Effector memory CD4-positive, alpha-beta T cell (primary cell): ENCODE measurements around the gene KMT2E.

Experiments
- DNase-seq, 3 donors: peaks; one replicate each; pipeline ENCODE4 v3.0.0-alpha.2; 2020
- H3K27ac ChIP-seq: 2 replicates; pipeline ENCODE4 v1.7.0; 2013; ENCODE audit warnings: mild to moderate bottlenecking, low read length, moderate library complexity; ENCODE audit not compliant: insufficient read depth, poor library complexity, severe bottlenecking
- H3K27me3 ChIP-seq: replicated peaks from 2 replicates; pipeline ENCODE4 v1.7.0; 2013; ENCODE audit warnings: mild to moderate bottlenecking, low read length; ENCODE audit not compliant: insufficient read depth, control insufficient read depth, poor library complexity, severe bottlenecking
- H3K36me3 ChIP-seq: 2 replicates; pipeline ENCODE4 v1.7.0; 2013; ENCODE audit warnings: mild to moderate bottlenecking, low read length, moderate library complexity; ENCODE audit not compliant: control insufficient read depth, insufficient read depth
- H3K4me1 ChIP-seq: 2 replicates; pipeline ENCODE4 v1.7.0; 2013; ENCODE audit warnings: low read length, mild to moderate bottlenecking; ENCODE audit not compliant: control insufficient read depth, insufficient read depth, poor library complexity, severe bottlenecking
- H3K4me3 ChIP-seq: 2 replicates; pipeline ENCODE4 v1.7.0; 2013; ENCODE audit warnings: low read length, low read depth, mild to moderate bottlenecking; ENCODE audit not compliant: insufficient read depth, poor library complexity, severe bottlenecking
- H3K9me3 ChIP-seq: 2 replicates; pipeline ENCODE4 v1.7.0; 2013; ENCODE audit warnings: mild to moderate bottlenecking, low read length, moderate library complexity; ENCODE audit not compliant: control insufficient read depth

The KMT2E gene

GRCh38 chr7:105132835-105133234, 118.8 kb downstream of the KMT2E start:
- H3K27me3 ChIP-seq = no peaks in the 10 kb centered on the region
- DNase-seq = no peak
- no peak overlapping the region for H3K4me3 ChIP-seq
- H3K9me3 ChIP-seq = no peaks in the 10 kb centered on the region
- H3K4me1 ChIP-seq = no peaks in the 10 kb centered on the region
- H3K36me3 ChIP-seq = peaks cover 27% of the 10 kb centered on the region
- no peak overlapping the region for H3K27ac ChIP-seq

GRCh38 chr7:105133358-105133757, 119.4 kb downstream of the KMT2E start:
- no peaks in the 10 kb centered on the region for H3K27me3 ChIP-seq
- H3K36me3 ChIP-seq = peaks cover 27% of the 10 kb centered on the region

GRCh38 chr7:105133986-105134655, 120.1 kb downstream of the KMT2E start:
- no peak overlapping the region for H3K27ac ChIP-seq

More at GRCh38 chr7:105133358-105133757, 119.4 kb downstream of the KMT2E start:
- DNase-seq = no peak
- H3K4me1 ChIP-seq = no peaks in the 10 kb centered on the region
- H3K9me3 ChIP-seq = no peaks in the 10 kb centered on the region
- H3K4me3 ChIP-seq = no peak overlapping the region
- no peak overlapping the region for H3K27ac ChIP-seq

GRCh38 chr7:105136221-105136620, 122.2 kb downstream of the KMT2E start:
- H3K27ac ChIP-seq = no peak overlapping the region
- H3K36me3 ChIP-seq = peaks cover 28% of the 10 kb centered on the region
- no peaks in the 10 kb centered on the region for H3K27me3 ChIP-seq
- DNase-seq = no peak
- H3K9me3 ChIP-seq = no peaks in the 10 kb centered on the region
- H3K4me1 ChIP-seq = no peaks in the 10 kb centered on the region
- no peak overlapping the region for H3K4me3 ChIP-seq

More at GRCh38 chr7:105133986-105134655, 120.1 kb downstream of the KMT2E start:
- H3K36me3 ChIP-seq = peaks cover 32% of the 10 kb centered on the region
- H3K4me1 ChIP-seq = no peaks in the 10 kb centered on the region
- no peak overlapping the region for H3K4me3 ChIP-seq
- DNase-seq = no peak
- no peaks in the 10 kb centered on the region for H3K9me3 ChIP-seq
- H3K27me3 ChIP-seq = no peaks in the 10 kb centered on the region

- Histone ChIP-seq H3K27me3 (no peaks in the 10 kb centered on the region), H3K9me3 (no peaks in the 10 kb centered on the region), H3K4me1 (no peaks in the 10 kb centered on the region), H3K4me3 (no peak overlapping the region), H3K36me3 (peaks cover 35% of the 10 kb centered on the region), H3K27ac (no peak overlapping the region)
- DNase-seq = no peak
Observed at GRCh38 chr7:105137898-105138297, 123.9 kb downstream of the KMT2E start.

GRCh38 chr7:105139381-105139780, 125.4 kb downstream of the KMT2E start:
- Histone ChIP-seq H3K36me3 (peaks cover 32% of the 10 kb centered on the region), H3K27ac (no peak overlapping the region), H3K4me1 (no peaks in the 10 kb centered on the region), H3K9me3 (no peaks in the 10 kb centered on the region), H3K27me3 (no peaks in the 10 kb centered on the region), H3K4me3 (no peak overlapping the region)
- no peak for DNase-seq

- Histone ChIP-seq H3K4me3 (no peak overlapping the region), H3K9me3 (no peaks in the 10 kb centered on the region), H3K4me1 (no peaks in the 10 kb centered on the region), H3K36me3 (peaks cover 35% of the 10 kb centered on the region), H3K27me3 (no peaks in the 10 kb centered on the region), H3K27ac (no peak overlapping the region)
- no peak for DNase-seq
Observed at GRCh38 chr7:105141068-105141467, 127.1 kb downstream of the KMT2E start.

GRCh38 chr7:105149827-105150226, 135.8 kb downstream of the KMT2E start:
- no peak for DNase-seq
- Histone ChIP-seq H3K27me3 (no peaks in the 10 kb centered on the region), H3K36me3 (peaks cover 3% of the 10 kb centered on the region), H3K4me3 (no peak overlapping the region), H3K4me1 (no peaks in the 10 kb centered on the region), H3K9me3 (no peaks in the 10 kb centered on the region), H3K27ac (no peak overlapping the region)

- Histone ChIP-seq H3K27ac (no peak overlapping the region), H3K4me1 (no peaks in the 10 kb centered on the region), H3K27me3 (no peaks in the 10 kb centered on the region), H3K4me3 (no peak overlapping the region), H3K36me3 (no peaks in the 10 kb centered on the region), H3K9me3 (no peaks in the 10 kb centered on the region)
- no peak for DNase-seq
Observed at GRCh38 chr7:105151152-105151551, 137.1 kb downstream of the KMT2E start.

- no peak overlapping the region for H3K27ac ChIP-seq
- peaks cover 7% of the 10 kb centered on the region for H3K36me3 ChIP-seq
- no peaks in the 10 kb centered on the region for H3K27me3 ChIP-seq
- H3K4me3 ChIP-seq = no peak overlapping the region
- no peaks in the 10 kb centered on the region for H3K4me1 ChIP-seq
- DNase-seq = no peak
- H3K9me3 ChIP-seq = no peaks in the 10 kb centered on the region
Observed at GRCh38 chr7:105153531-105153930, 139.5 kb downstream of the KMT2E start.
